SU-DHL-6 (cell line): ENCODE data around the gene ALDH3A2.

ENCODE experiments used
- H2AFZ ChIP-seq: fragments of 200-600 bp; sonication (generic); 2 replicates; pipeline ENCODE4 v1.6.1; 2014; ENCODE audit warnings: low read depth, mild to moderate bottlenecking, moderate library complexity, mixed read lengths, antibody characterized with exemption, low read length; ENCODE audit not compliant: severe bottlenecking
- H3F3A ChIP-seq: fragments of 200-600 bp; shearing (Covaris generic); 2 replicates; pipeline ENCODE4 v1.6.0; 2016; ENCODE audit warnings: antibody characterized with exemption, mild to moderate bottlenecking; ENCODE audit not compliant: insufficient read depth
- H3K27ac ChIP-seq: fragments of 200-600 bp; sonication (generic); 2 replicates; pipeline ENCODE4 v1.5.1; 2016; ENCODE audit warnings: low read depth, mild to moderate bottlenecking, low read length, moderate library complexity, mixed read lengths
- H3K27me3 ChIP-seq: fragments of 200-600 bp; sonication (generic), shearing (Covaris generic); 2 replicates; pipeline ENCODE4 v1.6.0; 2014; ENCODE audit warnings: mild to moderate bottlenecking, low read length
- H3K36me3 ChIP-seq: fragments of 200-600 bp; sonication (generic); 2 replicates; pipeline ENCODE4 v1.6.1; 2014; ENCODE audit warnings: mild to moderate bottlenecking, low read length, mixed read lengths
- H3K4me2 ChIP-seq: fragments of 300-600, 200-600 bp; shearing (Covaris generic), sonication (generic); 2 replicates; pipeline ENCODE4 v1.6.0; 2014; ENCODE audit warnings: low read length, low read depth, mild to moderate bottlenecking; ENCODE audit not compliant: poor library complexity, severe bottlenecking
- H3K4me3 ChIP-seq: fragments of 200-600 bp; sonication (generic); 2 replicates; pipeline ENCODE4 v1.5.1; 2014; ENCODE audit warnings: antibody characterized with exemption, low read length, mild to moderate bottlenecking, mixed read lengths; ENCODE audit not compliant: insufficient read depth, poor library complexity, severe bottlenecking
- H3K79me2 ChIP-seq: fragments of 200-600 bp; sonication (generic); 2 replicates; pipeline ENCODE4 v1.6.1; 2014; ENCODE audit warnings: mild to moderate bottlenecking, low read length, moderate library complexity; ENCODE audit not compliant: insufficient read depth
- H3K9ac ChIP-seq: fragments of 200-600 bp; sonication (generic); 2 replicates; pipeline ENCODE4 v1.7.0; 2014; ENCODE audit warnings: mild to moderate bottlenecking, low read length
- H3K9me2 ChIP-seq: fragments of 200-600 bp; sonication (generic); replicated peaks from 2 replicates; pipeline ENCODE4 v1.6.1; 2014; ENCODE audit warnings: low read length; ENCODE audit not compliant: insufficient read depth
- H3K9me3 ChIP-seq: fragments of 200-600 bp; sonication (generic); 2 replicates; pipeline ENCODE4 v1.6.1; 2014; ENCODE audit warnings: low read length, mixed read lengths; ENCODE audit not compliant: insufficient read depth
- H4K20me1 ChIP-seq: fragments of 200-600 bp; sonication (generic); 2 replicates; pipeline ENCODE4 v1.6.1; 2014; ENCODE audit warnings: low read depth, mild to moderate bottlenecking, antibody characterized with exemption, low read length, moderate library complexity, mixed read lengths
- CTCF ChIP-seq: fragments of 200-600 bp; sonication (generic); IDR thresholded peaks from one replicate; pipeline ENCODE4 v1.5.1; 2017; ENCODE audit warnings: antibody characterized with exemption, mild to moderate bottlenecking, low read length, moderate library complexity; ENCODE audit not compliant: insufficient read depth, poor library complexity, severe bottlenecking
- EZH2phosphoT487 ChIP-seq: fragments of 200-600 bp; sonication (generic), shearing (Covaris generic); conservative IDR thresholded peaks from 2 replicates; pipeline ENCODE4 v1.6.1; 2018; ENCODE audit warnings: mild to moderate bottlenecking, antibody characterized with exemption, low read length, moderate library complexity, mixed read lengths

Gene ALDH3A2

DNA sequence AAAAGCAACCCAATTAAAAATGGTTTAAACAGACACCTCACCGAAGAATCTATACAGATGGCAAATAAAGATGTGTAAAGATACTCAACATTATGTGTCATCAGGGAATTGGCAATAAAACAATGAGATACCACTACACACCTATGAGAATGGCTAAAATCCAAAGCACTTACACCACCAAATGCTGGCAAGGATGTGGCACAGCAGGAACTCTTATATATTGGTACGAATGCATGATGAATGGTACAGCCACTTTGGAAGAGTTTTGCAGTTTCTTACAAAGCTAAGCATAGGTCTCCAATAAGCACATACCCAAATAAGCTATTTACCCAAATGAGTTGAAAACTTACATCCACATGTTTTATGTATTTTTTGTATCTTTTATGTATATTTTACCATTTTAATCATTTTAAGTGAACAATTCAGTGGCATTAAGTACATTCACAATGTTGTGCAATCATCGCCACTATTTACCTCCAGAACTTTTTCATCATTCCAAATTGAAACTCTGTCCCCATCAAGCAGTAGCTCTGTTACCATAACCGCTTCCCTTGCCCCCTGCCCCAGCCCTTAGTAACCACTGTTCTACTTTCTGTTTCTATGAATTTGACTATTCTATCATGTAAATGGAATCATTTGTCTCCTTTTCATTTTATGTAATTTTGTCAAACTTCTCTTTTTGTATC, 6.7 kb upstream of the ALDH3A2 start:
- no peaks in the 10 kb centered on the region for H3K79me2 ChIP-seq
- H4K20me1 ChIP-seq: no peaks in the 10 kb centered on the region
- no peaks in the 10 kb centered on the region for H3K27me3 ChIP-seq
- no peaks in the 10 kb centered on the region for H3K9me3 ChIP-seq
- TF ChIP-seq EZH2phosphoT487 (no peak), CTCF (no peak)
- no peak overlapping the region for H3K27ac ChIP-seq
- H3K9ac ChIP-seq: no peak overlapping the region
- H3K9me2 ChIP-seq: no peaks in the 10 kb centered on the region
- no peak overlapping the region for H2AFZ ChIP-seq
- no peaks in the 10 kb centered on the region for H3K36me3 ChIP-seq
- H3K4me2 ChIP-seq: no peak overlapping the region
- no peaks in the 10 kb centered on the region; the same call in 1 of the 2 replicates for H3F3A ChIP-seq
- H3K4me3 ChIP-seq: no peak overlapping the region

- H3K36me3 ChIP-seq: no peaks in the 10 kb centered on the region
- no peaks in the 10 kb centered on the region for H3K79me2 ChIP-seq
- peaks cover 5% of the 10 kb centered on the region for H3F3A ChIP-seq
- TF ChIP-seq CTCF (no peak), EZH2phosphoT487 (no peak)
- H3K4me2 ChIP-seq: no peak overlapping the region
- no peak overlapping the region for H3K27ac ChIP-seq
- H3K9me2 ChIP-seq: no peaks in the 10 kb centered on the region
- H3K4me3 ChIP-seq: no peak overlapping the region
- H3K27me3 ChIP-seq: no peaks in the 10 kb centered on the region
- no peak overlapping the region for H3K9ac ChIP-seq
- H2AFZ ChIP-seq: no peak overlapping the region
- no peaks in the 10 kb centered on the region for H3K9me3 ChIP-seq
- H4K20me1 ChIP-seq: no peaks in the 10 kb centered on the region
Observed at GRCh38 chr17:19642373-19642893, 6.1 kb upstream of the ALDH3A2 start.

- no peaks in the 10 kb centered on the region for H4K20me1 ChIP-seq
- no peak overlapping the region for H3K4me2 ChIP-seq
- no peaks in the 10 kb centered on the region for H3K36me3 ChIP-seq
- H3K9me2 ChIP-seq: no peaks in the 10 kb centered on the region
- H3K9me3 ChIP-seq: no peaks in the 10 kb centered on the region
- H3K4me3 ChIP-seq: no peak overlapping the region
- no peak overlapping the region for H2AFZ ChIP-seq
- no peaks in the 10 kb centered on the region for H3K27me3 ChIP-seq
- no peak overlapping the region for H3K9ac ChIP-seq
- H3F3A ChIP-seq: peaks cover 9% of the 10 kb centered on the region
- H3K27ac ChIP-seq: no peak overlapping the region
- TF ChIP-seq CTCF (no peak), EZH2phosphoT487 (no peak)
- H3K79me2 ChIP-seq: peaks cover 8% of the 10 kb centered on the region; the same call in 1 of the 2 replicates
Observed at GRCh38 chr17:19644493-19645210, 3.9 kb upstream of the ALDH3A2 start.
